ELF-1 (cell line): Measurements from ENCODE around the gene RDM1.
"Not testable (repeated sequence)": the region's sequence is repeated elsewhere in the genome, so short reads cannot be mapped to it uniquely, and the experiment has no call there.

Experiments
- DNase-seq: peaks from one replicate; pipeline ENCODE4 v3.0.0-alpha.2; 2016; ENCODE audit warnings: low read depth, low spot score

The RDM1 gene, protein sequence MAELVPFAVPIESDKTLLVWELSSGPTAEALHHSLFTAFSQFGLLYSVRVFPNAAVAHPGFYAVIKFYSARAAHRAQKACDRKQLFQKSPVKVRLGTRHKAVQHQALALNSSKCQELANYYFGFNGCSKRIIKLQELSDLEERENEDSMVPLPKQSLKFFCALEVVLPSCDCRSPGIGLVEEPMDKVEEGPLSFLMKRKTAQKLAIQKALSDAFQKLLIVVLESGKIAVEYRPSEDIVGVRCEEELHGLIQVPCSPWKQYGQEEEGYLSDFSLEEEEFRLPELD

DNA sequence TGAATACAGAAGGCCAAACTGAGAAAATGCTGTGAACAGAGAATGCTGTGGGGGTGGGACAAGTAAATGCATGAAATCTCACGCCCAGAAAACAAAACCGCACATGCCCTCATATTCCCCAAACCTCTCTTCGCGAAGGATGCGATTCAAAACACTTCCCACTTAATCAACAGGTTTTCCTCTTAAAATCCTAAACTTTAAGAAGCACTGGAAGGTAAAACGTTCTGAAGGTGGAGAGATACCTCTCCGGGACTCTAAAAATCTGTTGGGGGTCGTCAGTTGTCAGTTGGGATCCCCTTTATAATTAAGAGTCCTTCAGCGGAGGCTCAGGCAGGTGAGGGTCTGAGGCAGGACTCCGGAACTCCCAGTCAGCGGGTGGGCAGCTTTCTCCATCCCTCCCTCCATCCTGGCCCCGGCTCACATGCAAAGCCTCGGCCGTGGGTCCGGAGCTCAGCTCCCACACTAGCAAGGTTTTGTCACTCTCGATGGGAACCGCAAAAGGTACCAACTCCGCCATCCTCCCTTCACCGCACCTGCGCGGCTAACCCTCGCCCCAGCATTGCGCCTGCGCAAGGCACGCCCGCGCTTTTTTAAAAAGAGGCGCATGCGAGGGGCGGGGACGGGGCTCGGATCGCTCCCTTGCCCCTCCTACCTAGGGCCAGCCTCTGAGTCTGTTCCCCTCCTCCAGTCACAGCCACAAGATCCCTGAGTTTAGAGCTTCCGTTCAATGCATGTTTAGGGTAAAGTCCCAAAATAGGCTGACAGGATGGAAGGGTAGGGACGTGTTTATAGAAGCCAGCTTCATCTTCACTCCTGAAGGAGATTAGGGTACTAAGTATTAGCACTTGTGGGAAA, at the start of gene RDM1:
RDM1 (minus strand) TSS at position 563 of the 855 bp plus-strand sequence; CDS start at position 517, 46 bp downstream.
- peak; percentile 92 for DNase-seq

DNA sequence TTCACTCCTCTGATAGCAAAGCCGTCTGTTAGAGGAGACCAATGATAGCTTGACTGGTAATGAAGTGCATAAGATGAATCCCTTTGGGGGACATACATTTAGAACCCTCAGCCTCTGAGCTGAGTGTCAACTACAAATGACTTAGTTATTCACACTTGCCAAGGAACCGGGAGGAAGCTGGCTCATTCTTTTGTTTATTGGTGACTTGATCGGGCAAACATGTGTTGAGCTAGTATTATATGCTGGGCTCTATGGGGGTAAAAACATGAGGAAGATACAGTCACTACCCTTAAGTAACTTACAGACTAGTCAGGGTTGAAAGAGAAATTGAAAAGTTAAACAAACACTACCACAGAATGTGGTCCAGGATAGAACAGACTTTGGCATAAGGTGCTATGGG, 47.8 kb upstream of the RDM1 start:
- no peak for DNase-seq

DNA sequence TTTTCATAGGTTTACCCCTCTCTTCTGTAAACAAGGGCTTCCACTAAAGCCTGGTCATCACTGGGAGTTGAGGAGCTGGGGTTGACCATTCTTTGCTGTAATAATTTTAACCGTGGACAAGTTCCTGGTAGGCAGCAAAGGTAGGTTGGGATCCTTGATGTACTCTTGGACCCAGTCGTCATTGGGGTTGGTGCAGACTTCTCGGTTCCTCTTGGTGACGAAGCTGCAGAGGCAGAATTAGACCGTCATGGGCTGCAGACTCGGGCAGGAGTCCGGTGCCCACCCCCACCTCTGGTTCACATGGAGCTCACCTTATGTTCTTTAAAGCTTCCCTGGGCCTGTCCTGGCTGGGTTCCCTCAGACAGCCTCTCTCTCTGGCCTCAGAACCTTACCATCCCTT, 46.9 kb upstream of the RDM1 start:
- no peak for DNase-seq

DNA sequence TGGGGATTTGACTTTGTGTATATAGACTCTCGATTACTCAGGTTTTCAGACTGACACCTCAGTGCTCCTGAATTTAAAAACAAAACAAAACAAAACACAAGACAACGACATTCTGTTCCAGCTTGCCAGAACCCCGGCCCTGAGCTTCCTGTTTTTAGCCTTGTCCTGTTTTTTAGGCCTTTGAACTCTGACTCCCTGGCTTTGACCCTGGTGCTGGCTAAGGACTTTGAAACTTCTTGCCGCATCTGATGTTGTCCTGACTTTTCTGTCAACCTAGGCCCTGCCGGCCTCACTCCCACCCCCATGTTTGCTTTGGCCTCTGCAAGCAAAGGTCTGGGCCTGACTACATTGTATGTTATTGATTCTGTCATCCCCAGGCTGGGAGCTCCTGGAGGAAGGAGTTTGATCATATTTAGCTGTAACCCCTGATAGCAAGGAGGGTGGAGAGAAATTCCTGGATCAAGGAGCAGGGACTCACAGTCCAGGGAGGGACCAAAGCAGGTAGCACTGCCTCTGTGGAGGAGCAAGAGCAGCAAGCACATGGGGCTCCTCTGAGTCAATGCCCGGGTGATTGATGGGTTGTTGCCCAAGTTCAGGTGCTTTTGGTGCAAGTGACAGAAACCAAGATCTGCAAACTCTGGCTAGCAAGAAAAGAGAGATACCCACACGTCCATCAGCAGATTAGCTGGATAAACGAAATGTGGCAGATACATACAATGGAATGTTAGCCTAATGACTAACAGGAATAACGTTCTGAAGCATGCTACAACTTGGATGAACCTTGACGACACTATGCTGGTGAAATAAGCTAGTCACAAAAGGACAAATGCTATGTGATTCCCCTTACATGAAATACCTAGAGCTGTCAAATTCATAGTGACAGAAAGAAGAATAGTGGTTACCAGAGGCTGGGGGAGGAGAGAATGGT, 43.0 kb upstream of the RDM1 start:
- no peak for DNase-seq

DNA sequence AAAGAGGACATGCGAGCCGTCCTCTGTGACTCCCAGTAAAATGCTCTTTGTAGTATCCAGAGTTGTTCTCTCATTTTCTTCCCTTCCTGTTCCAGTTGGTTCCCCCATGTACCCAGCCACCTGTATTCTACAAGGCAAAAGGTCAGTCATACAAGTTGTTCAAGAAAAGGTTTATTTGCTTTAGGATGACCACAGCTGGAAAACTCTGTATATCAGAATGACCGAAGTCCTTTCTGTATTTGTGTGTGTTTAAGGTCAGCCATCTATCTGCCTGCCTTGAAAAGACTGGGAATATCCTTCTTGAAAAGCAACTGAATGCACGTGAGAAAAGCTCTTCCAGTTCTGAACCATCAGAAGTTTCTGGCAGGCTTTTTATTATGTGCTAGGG, 42.4 kb upstream of the RDM1 start:
- no peak for DNase-seq

DNA sequence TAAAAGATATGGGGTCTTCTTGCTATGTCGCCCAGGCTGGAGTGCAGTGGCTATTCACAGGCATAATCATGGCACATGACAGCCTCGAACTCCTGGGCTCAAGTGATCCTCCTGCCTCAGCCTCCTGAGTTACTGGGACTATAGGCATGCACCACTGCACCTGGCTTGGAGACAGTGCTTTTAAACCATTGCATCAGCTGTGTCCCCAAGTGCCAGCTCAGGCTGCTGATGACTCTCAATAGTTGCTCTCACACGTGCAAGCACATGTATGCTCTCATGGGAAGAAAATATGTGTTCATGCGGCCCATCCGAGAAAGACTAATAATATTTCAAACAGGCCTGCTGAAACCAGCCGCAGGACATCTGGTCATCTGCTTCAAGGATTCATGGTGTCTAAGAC, 42.0 kb upstream of the RDM1 start:
- no peak for DNase-seq

DNA sequence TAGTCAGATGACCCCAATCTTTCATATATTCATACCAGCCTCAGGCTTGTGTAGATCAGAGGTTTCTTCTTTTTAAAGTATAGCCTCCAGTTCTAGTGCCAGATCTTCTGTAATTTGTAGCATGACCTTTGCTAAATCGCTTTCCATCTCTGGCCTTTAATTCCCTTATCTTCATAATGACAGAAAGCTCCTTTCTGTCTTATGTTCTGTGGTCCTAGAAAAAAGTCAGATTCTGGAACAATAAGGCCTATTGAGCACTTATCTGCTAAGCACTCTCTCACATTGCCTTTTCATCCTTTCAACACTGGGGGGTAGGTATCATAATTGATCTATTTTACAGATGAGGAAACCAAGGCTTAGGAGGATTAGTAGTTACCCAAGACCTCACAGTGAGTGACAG, 41.5 kb upstream of the RDM1 start:
- DNase-seq = no peak

DNA sequence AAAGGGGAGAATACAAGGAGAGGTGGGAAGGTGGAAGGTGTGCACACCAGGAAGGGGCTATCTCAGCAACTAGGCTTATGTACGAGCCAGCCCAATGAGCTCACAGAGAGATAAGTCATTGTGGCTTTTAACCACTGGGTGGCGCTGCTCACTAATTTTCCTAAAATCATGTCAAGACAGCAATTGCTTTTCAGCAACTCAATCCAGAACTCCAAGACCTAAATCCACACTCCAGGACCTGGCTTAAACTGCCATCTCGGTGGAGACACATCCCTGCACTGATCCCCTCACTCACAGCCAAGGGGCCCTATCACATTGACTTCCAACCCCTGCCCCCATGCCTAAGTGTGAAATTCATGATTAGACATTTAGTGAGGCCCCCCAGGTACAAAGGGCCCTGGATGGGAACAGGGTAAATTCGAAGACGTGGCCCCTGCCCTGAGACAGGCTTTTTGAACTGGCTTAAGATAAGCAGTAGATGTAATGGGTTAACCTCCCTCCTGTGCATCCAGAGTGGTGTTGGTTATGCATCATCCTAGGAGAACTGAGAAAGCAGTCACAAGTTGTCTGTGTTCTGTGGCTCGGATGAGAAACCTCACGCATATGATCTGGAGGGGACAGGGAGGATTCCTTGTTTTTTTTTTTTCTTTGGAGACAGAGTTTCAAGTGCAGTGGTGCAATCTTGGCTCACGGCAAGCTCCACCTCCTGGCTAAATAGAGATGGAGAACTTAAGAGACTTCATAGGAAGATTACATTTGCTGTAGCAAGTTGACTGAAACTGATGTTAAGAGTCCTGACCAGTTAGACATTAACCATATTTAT, 39.2 kb upstream of the RDM1 start:
- DNase-seq = peak; percentile 86

DNA sequence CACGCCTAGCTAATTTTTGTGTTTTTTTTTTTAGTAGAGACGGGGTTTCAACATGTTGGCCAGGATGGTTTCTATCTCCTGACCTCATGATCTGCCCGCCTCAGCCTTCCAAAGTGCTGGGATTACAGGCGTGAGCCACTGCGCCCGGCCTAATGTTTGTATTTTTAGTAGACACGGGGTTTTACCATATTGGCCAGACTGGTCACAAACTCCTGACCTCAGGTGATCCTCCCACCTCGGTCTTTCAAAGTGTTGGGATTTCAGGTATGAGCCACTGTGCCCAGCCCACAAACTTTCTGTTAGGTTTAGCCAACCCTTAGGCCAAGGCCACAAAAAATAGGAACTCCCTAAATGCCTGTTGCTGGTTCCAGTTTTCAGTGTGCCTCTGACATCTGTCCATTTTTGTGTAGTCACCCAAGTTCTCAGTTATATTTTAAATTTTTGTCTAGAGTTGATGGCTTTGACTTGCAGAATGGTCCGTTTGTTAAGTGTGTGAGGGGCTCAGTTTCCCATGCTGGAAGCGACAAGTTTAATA, 38.0 kb upstream of the RDM1 start:
- no peak for DNase-seq

DNA sequence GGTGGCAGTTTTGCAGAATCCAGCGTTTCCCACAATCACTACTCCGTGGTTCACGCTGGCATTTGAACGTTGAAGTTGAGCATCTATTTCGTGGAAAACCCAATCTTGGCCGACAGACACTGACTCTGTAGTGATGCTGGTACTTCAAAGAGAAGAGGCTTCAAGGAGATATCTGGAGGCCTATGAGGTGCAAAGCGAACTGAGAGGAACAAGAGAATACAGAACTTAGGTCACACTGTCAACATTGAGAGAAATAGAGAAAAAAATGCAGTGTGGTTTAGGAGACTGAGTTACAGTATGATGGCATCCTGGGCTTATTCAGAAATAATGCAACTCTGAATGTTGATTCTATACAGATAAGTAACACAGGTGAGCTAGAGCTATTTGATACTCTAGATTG, 34.7 kb upstream of the RDM1 start:
- no peak for DNase-seq

DNA sequence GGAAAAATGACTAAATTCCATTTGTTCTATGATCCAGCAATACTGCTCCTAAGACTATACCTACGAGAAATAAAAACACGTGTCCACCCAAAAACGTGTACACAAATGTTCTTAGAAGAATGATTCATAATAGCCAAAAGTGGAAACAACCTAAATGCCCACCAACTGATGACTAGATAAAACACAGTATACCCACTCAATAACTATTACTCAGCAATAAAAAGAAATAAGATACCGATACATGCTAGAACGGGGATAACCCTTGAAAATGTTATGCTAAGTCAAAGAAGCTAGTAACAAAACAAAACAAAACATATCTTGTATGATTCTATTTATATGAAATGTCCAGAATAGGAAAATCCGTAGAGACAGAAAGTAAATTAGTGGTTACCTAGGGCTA, 33.1 kb upstream of the RDM1 start:
- no peak for DNase-seq

DNA sequence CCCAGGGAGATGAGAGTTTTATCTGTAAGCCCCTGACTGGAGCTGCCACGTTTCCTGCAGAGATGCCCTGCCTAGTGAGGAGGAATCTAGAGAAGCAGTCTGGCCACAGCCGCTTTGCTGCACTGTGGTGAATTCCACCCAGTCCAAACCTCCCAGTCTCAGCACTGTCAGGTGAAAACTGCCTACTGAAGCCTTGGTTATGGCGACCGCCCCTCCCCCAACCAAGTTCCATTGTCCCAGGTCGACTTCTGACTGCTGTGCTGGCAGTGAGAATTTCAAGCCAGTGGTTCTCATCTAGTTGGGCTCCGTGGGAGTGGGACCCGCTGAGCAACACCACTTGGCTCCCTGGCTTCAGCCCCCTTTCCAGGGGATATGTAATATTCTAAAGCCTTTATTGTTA, 23.1 kb upstream of the RDM1 start:
- peak; percentile 35 for DNase-seq

DNA sequence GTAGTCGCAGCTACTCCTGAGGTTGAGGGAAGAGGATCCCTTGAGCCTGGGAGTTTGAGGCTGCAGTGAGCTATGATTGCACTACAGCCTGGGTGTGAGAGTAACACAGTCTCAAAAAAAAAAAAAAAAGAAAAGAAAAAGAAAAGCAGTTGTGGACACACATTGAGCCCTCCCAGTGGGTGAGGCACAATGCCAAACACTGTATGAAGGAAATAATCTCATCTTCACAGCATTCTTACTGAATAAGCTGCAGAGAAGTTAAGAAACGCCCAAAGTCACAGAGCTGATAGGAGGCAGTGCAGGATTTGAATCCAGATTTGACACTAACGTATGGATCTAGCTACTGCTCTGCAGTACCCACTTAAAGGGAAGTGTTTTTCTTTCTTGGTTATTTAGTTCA, 18.8 kb upstream of the RDM1 start:
- no peak for DNase-seq

DNA sequence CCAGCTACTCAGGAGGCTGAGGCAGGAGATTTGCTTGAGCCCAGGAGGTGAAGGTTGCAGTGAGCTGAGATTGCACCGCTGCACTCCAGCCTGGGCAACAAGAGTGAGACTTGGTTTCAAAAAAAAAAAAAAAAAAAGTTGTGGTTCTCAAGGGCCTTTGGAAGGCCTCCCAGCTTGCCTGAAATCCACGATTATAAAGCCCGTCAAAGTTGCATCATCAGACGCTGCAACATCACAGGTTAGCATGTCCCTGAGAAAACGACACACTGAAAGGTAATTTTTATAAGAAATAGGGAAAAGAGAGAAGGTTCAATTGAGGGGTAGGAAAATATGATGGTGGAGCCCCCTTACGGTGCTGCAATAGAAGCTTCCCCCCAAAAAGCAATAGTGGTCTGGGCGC, 17.5 kb upstream of the RDM1 start:
- DNase-seq = no peak

DNA sequence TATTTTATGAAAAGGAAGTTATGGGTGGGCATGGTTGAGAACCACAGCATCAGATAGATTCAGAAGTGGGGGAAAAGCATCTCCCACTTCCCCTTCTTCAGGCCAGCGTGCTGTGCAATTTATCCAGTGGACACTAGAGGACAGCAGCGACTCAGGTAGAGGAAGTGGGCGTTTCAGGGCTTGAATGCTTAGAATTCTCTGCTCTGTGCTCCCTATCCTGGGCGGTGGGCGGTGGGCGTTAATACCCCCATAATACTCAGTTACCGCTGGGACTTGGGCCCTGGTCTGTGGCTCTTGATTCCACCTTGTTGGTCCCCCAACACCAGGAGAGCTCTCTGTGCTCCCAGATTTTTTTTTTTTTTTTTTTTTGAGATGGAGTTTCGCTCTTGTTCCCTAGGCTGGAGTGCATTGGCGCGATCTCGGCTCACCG, 16.6 kb upstream of the RDM1 start:
- peak; percentile 60 for DNase-seq

DNA sequence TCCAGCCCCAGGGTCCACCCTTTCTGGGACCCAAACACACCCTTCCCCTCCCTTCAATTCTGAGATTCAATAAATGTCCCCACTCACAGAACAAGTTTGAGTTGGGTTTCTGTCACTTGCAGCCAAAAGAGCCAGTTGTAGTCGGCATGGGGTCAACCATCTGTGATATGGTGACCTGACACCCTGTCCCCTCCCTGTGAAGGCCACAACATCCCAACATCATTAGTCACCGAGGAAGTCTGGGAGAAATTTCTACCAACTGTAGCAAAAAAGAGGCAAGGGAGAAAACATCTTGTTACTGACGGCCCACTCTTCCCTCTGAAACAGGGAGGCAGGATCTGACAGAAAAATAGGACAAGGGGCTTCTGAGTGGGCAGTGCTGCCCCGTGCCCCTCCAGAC, 13.6 kb upstream of the RDM1 start:
- no peak for DNase-seq

DNA sequence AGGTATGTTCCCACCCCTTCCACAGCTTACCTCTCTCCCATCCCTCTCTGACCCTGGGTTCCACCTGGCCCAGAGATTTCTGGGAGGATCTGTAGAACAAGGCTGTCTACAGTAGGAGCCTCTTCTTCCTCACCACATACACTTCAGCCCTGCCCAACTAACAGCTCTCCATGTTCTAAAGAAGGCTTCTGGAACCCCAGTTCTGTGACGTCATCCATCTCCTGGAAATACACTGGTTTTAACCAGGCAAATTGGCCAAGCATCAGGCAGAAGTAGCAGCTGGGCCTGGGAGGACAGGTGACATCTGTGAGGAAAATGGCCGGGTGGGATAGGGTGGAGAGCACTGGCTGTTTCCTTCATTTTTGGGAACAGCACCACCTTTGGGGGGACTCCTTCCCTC, 13.0 kb upstream of the RDM1 start, which contains the start of gene LYZL6:
LYZL6 (minus strand) TSS at position 177 of the 400 bp plus-strand sequence. CDS start 4,357 bp downstream, outside the sequence.
- DNase-seq = no peak

DNA sequence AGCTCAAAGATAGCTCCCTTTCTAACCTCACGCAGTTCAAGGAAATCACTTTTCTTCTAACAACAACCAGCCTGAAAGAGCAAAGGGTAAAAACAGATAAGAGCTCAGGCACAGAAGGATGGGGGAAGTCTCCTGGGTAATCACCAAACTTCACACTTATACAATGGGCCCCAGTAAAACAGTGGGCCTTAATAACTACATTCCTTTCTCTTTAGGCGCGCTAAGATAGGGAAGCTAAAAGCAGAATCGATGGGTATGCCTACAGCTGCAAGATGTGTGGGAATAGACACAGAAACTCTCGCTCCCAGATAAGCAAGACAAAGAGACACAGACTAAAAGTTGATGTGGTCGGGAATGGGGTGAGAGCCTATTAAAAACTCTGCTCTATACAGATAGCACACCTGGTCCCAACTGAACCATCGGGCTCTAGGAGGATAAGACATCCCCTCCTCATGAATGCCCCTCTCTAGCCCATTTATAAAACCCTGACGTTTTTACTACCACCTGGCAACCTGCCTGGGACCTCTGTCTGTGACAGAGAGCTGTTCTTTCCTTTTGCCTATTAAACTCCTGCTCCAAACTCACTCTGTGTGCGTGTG, 12.1 kb upstream of the RDM1 start:
- DNase-seq = no peak

DNA sequence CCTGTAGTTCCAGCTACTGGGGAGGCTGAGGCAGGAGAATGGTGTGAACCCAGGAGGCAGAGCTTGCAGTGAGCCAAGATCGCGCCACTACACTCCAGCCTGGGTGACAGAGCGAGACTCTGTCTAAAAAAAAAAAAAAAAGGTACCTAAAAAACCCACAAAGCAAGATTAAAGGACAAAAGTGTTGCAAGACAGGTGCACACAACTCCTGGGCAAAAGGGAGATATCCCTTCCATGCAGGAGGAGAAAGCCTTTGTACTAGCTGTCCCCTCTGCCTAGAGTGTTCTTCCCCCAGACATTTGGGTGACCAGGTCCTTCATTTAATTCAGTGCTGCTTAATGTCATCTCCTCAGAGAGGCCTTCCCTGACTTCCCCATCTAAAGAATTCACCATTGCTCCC, 7.9 kb upstream of the RDM1 start:
- DNase-seq = not testable (repeated sequence)

DNA sequence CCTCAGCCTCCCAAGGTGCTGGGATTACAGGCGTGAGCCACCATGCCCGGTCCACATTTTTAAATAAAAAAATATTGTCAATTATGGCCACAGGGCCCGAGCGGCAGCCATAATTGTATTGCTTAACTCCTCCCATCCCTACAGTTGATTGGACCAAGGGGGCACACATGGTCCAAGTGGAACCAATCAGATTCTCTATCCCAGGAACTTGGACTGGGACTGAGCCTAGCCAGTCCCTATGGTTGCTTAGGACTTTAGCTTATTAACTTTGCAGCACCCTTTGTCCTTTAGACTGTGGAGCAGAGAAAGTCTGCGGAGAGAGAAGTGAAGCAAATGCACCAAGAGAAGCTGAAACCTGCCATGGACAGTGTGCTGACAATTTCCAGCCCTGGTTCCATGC, 5.5 kb upstream of the RDM1 start:
- DNase-seq = no peak
